Measurements from ENCODE around the gene RUSF1.

The RUSF1 gene

GRCh38 chr16:31499928-31500327 is 8.3 kb downstream of the RUSF1 start:
- DNase-seq (ENCODE audit: low spot score): no peak
- TF ChIP-seq, protein P1, sequence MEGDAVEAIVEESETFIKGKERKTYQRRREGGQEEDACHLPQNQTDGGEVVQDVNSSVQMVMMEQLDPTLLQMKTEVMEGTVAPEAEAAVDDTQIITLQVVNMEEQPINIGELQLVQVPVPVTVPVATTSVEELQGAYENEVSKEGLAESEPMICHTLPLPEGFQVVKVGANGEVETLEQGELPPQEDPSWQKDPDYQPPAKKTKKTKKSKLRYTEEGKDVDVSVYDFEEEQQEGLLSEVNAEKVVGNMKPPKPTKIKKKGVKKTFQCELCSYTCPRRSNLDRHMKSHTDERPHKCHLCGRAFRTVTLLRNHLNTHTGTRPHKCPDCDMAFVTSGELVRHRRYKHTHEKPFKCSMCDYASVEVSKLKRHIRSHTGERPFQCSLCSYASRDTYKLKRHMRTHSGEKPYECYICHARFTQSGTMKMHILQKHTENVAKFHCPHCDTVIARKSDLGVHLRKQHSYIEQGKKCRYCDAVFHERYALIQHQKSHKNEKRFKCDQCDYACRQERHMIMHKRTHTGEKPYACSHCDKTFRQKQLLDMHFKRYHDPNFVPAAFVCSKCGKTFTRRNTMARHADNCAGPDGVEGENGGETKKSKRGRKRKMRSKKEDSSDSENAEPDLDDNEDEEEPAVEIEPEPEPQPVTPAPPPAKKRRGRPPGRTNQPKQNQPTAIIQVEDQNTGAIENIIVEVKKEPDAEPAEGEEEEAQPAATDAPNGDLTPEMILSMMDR (IDR thresholded peaks at IDR 0.05; ENCODE audit: extremely low read depth, missing control alignments): no peak

DNA sequence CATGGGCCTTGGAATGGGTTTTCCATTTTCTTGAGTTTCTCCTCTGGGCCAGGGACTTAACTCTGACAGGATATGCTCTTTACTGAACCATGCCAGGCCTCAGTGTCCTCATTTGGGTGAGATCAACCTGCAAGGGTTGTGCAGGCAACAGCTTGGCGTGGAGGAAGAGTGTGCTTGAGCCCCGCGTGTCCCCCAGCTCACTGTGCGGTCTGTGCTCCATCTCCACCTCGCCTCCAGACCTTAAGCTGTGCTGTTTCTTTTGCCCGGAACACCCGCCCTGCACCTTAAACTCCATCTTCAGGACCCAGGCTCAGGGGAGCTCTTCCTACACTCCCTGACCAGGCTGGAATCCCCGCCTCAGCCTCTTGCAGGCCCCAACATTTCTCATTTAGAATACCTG is 9.7 kb downstream of the RUSF1 start:
- DNase-seq (ENCODE audit: low spot score): no peak

GRCh38 chr16:31496670-31497069 is 11.5 kb downstream of the RUSF1 start:
- DNase-seq (ENCODE audit: low spot score): no peak
- TF ChIP-seq, protein P1 (IDR thresholded peaks at IDR 0.05; ENCODE audit: extremely low read depth, missing control alignments): no peak

More for the DNA sequence above, 9.7 kb downstream of the RUSF1 start:
- TF ChIP-seq, protein P1 (IDR thresholded peaks at IDR 0.05; ENCODE audit: extremely low read depth, missing control alignments): no peak

DNA sequence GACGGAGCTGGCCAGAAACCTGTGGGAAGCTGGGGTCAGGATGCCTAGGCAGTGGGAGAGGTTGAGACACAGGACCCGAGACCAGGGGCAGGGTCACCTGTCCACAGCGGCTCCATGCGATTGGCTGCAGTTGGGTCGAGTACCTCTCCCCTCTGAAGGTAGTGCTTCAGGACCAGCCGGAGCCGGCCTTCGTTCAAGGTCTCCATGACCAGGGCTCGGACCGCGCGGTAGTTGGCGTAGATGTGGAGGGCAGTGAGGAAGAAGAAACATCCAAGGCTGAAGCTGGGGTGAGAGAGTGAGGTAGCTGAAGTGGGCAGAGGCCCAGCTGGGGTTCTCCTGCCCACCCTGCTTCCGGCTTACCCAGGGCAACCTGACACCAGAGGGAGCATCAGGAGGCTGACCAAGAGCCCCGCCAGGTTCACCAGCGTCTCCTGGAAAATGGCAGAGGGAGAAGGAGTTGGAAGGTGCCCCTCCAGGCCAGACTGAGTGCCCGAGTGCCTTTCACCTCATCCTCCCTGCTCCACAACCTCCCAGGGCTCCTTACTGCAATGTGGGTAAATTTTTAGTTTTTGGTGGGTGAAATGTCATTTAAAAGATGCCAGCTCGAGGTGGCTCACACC is 14.6 kb downstream of the RUSF1 start:
- TF ChIP-seq, protein P1 (IDR thresholded peaks at IDR 0.05; ENCODE audit: extremely low read depth, missing control alignments): no peak
- DNase-seq (ENCODE audit: low spot score): no peak

- DNase-seq (ENCODE audit: low spot score): no peak
- TF ChIP-seq, protein P1 (IDR thresholded peaks at IDR 0.05; ENCODE audit: extremely low read depth, missing control alignments): no peak
These were observed 16.3 kb downstream of the RUSF1 start for GRCh38 chr16:31491778-31492418.

- DNase-seq (ENCODE audit: low spot score): no peak
- TF ChIP-seq, protein P1 (IDR thresholded peaks at IDR 0.05; ENCODE audit: extremely low read depth, missing control alignments): no peak
These were observed 18.3 kb downstream of the RUSF1 start for GRCh38 chr16:31489616-31490584.

GRCh38 chr16:31489298-31489564 is 19.0 kb downstream of the RUSF1 start:
- TF ChIP-seq, protein P1 (IDR thresholded peaks at IDR 0.05; ENCODE audit: extremely low read depth, missing control alignments): no peak
- DNase-seq (ENCODE audit: low spot score): no peak
